Stimulated activated CD4-positive, alpha-beta T cell treated with anti-CD3 and anti-CD28 coated beads, Interleukin-12 subunit alpha, Interleukin-12 subunit beta, amount 100 ng/mL, for 4 hours (primary cell): ENCODE data around the gene ENTREP1.
"Not testable (repeated sequence)": the region's sequence is repeated elsewhere in the genome, so short reads cannot be mapped to it uniquely, and the experiment has no call there.

Experiments used
- DNase-seq: peaks from one replicate; pipeline ENCODE4 v3.0.0-alpha.2; 2020

The ENTREP1 gene

DNA sequence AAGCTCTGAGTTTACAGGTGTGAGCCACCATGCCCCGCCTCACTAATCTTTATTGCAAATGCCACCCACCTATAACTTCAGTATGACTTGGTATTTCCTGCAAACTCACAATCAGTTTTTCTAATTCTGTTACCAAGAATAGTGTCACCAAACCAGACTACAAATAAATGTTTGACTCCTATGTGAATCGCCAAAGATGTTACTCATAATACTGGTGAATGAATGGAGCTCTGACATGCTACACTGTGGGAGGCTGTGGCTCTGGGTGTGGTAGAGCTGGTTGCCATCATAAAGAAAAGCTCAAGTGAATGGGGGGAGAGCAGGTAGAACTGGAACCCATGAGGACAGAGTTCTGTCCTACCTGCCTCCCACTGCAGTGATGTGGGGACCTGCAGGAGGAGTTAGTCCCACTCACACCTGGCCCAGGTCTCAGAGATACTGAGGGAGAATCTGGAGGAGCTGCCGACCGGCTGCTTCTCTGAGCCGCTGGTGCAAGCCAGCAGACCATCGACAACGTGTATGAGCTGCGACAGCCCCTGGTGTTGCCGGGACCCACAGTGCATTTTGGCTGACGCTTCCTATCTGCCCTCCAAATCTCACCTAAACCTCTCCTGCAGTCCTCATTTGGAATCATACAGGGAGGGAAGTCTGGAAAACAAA lies 95.7 kb downstream of the ENTREP1 start:
- DNase-seq, result no peak

DNA sequence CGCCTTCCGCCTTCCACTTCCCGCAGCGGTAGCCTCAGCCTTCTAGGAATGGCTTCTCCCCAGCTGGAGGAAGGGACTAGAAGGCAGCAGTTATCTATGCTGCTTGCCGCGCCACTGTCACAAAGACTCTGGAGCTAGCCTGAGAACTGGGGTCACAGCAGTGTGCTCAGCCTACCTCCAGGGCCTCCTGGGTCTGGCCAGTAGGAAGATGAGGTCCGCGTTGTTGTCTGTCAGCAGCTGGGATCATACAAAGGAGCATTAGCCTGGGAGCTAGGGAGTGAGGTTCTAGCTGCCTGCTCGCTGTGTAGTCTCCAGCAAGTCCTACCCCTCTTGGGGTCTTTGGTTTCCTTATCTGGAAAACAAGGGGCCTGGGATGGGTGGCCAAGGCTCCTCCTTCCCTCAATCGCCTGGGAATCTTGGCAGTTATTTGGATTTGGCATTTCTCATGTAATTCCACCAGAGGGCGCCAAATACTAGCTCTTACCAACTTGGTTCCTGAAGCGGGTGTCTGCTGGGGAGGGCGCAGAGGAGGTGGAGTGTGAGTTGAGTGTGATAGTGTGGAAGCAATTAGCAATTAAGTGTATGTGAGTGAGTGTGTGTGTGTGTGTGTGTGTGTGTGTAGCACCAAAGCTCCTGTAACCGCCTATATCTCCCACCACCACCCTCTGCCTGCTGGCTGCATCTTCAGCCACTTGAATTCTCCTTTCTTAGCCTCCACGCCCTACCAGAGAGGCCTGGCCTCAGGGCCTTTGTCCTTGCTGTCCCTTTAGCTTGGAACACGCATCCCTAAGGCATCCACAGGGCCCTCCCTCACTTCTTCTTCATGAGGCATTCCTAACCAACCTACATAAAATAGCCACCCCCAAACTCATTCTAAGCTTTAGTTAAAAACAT lies 97.1 kb downstream of the ENTREP1 start:
- peak; percentile 17 for DNase-seq

DNA sequence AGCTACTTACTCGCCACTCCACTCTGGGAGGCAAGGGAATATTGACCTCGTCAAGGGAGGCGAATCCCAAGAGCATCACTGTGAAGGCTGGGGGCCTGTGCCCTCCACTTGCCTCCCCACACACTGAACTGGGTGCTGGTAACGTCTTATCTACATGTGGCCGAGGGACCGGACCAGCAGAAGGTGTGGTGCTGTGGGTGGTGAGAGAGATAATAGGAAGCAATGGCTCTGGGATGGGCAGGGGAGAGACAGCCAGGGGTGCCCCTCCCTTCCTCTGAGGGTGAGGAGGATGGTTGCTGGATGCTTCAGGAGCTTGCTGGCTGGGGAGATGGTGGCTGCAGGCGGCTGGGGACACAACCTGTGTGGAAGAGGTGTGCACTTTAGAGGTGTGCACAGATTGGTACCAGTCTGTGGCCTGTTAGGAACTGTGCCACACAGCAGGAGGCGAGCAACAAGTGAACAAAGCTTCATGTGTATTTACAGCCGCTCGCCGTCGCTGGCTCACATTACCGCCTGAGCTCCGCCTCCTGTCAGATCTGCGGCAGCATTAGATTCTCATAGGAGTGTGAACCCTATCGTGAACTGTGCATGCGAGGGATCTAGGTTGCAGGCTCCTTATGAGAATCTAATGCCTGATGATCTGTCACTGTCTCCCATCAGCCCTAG lies 100.3 kb downstream of the ENTREP1 start:
- DNase-seq, result no peak

DNA sequence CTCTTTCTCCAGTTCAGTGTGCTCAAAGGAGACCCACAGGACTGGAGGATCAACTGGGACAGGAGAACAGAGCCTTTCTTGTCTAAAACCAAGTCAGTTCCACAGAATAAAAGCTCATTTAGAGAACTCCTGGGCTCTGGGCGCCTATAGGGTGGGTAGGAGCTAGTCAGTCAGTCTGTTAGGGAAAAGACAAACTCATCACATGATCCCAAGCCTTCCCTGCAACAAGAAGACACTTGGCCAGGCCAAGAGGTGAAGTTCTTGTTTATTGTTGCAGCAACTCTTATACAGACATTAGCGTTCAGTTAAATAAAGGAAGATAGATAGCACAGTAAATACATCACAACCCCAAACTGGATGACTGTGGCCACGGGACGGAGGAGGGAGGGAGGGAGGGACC lies 102.3 kb downstream of the ENTREP1 start:
- no peak for DNase-seq

DNA sequence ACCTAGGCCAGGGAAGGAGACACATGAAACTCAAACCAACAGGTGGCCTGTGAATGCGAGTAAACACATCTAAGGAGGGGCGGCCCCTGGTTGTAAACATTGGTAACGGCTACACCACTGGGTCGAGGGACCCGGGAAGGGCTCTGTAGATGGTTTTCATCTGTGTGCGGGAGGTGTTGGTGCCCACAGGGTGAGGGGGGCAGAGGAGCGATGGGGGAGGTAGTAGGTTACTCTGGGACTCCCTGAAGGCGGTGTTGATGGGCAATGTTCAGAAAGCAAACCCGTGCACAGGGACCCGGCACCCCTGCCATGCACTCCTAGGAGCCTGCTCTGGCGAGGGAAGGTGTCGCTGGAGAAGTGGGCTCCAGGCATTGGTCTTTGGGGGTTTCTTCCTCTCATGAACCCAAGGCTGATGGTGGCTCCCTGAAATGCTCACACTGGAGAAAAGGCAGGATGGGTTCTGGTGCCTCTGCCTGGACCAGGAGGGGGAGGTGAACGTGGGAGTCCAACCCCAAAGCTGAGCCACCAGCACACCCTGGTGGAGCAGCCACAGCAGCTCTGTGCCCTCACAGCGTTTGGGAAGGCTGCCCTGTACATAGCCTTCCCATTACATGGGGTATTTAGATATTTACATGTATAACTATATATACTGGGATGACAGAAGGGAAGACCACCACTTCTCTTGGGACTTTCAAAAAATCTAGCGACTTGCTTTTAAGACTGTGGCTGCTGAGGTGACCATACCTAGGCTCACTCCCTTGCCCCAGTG lies 103.2 kb downstream of the ENTREP1 start:
- no peak for DNase-seq

DNA sequence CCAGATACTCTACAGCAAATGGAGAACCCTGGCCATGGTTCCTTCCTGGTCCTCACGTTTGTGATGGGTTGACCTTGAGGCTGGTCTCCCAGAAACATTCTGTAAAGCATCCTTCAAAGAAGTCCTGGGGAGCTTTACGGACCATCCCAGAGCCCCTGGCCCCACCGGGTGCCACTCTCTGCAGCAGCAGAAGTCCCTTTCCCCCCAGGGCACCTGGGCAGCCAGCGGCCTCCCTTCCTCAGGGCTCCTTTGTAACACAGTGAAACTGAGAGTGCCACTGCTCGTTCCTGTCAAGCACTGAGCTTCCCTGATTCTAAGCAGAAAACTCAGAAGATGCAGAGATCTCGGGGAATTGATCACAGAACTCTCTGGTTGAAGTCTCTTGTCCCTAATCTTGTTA lies 104.3 kb downstream of the ENTREP1 start:
- no peak for DNase-seq

DNA sequence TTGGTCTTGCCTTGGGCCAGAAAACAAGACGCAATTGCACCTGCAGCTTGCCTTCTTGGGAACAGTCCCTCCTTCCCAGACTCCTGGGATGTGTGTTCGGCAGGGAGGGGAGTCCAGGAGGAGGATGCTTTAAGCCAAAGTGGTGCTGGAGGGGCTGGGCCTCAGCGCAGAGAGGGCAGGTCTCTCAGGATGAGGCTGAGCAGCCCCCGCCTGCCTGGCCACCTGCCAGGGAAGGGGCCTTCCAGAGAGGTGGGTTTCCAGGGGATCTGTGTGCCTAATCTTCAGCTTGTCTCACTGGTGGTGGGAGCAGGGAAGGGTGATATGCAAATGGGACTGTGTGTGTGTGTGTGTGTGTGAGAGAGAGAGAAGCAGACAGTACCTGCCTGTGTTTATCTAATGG lies 105.2 kb downstream of the ENTREP1 start:
- no peak for DNase-seq

DNA sequence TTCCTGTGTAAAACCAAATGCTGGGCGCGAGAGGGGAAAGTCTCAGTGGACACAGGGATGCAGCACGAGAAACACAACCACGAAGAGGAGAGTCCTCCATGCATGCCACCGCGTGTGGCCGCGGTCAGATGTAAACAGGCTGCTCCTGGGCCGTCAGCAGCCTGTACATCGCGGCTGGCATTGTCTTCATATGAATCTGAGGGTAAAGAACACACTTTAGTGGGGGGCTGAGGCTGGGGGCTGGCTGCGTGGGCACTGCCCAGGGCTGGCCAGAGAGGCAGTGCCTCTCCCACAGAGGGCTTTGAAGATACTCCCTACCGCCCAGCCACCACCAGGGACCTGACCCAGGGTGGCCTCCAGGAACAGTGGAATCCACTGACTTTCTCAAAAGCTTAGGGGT lies 106.2 kb downstream of the ENTREP1 start:
- no peak for DNase-seq

DNA sequence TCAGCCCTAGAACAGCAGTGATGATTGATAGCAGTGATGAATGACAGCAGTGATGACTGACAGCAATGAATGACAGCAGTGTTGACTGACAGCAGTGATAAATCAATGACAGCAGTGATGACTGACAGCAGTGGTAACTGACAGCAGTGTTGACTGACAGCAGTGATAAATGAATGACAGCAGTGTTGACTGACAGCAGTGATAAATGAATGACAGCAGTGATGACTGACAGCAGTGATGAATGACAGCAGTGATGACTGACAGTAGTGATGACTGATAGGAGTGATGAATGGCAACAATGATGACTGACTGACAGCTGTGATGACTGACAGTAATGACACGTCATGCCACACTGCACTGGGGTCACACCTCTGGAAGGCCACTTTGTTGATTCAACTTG lies 106.8 kb downstream of the ENTREP1 start:
- no peak for DNase-seq

DNA sequence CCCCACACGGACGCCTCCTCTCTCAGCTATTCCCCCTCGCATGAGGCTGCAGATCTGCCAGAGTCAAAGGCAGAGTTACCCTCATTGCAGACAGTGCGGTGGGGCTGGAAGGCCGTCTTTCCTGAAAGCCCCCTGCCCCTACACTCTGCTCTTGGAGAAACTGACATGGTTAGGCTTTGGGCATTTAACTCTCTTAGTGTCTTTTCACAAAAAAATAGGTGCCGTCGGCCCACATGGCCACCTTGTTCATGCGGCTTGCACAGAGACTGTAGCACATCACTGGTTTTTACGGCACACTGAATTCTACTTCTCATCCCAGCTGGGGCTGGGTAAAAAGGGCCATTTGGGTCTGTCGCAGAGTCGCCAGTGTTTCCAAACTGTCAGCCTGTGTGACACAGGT lies 107.6 kb downstream of the ENTREP1 start:
- no peak for DNase-seq

DNA sequence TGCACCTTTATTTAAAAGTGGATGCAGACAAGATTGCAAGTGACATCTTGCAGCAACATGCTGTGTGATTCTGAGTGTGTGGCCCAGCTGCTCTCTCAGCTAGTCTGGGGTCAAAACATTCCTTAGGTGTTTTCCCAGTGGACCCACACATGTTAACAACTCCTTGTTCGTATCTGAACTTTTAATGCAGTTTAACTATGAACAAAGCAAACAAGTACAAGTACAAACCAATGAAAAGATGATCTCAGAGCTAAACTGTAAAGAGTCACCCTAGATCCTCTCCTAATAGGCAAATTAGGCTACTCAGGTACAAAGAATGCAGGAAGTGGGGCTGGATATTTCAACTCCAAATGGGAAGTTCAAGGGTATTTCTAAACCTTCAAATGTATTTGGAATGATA lies 108.4 kb downstream of the ENTREP1 start:
- DNase-seq, result no peak

DNA sequence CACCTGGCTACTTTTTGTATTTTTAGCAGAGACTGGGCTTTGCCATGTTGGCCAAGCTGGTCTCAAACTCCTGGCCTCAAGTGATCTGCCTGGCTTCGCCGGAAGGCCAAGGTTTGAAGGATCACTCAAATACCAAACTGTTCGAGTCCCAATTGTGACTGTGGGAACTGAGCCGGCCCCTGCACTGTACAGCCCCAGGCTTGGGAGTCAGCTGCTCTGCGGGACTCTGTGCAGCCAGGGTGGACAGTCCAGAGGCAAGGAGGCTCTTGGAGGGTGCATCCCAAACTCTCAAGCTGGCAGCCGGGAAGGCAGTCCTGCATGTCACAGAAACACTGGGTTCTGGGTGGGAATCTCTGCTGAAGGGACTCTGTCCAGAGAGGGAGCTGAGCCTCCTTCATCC lies 109.0 kb downstream of the ENTREP1 start:
- DNase-seq, result no peak

DNA sequence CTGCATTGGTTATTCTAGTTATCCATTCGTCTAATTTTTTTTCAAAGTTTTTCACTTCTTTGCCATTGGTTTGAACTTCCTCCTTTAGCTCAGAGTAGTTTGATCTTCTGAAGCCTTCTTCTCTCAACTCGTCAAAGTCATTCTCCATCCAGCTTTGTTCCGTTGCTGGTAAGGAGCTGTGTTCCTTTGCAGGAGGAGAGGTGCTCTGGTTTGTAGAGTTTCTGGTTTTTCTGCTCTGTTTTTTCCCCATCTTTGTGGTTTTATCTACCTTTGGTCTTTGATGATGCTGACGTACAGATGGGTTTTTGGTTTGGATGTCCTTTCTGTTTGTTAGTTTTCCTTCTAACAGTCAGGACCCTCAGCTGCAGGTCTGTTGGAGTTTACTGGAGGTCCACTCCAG lies 114.6 kb downstream of the ENTREP1 start:
- not testable (repeated sequence) for DNase-seq

DNA sequence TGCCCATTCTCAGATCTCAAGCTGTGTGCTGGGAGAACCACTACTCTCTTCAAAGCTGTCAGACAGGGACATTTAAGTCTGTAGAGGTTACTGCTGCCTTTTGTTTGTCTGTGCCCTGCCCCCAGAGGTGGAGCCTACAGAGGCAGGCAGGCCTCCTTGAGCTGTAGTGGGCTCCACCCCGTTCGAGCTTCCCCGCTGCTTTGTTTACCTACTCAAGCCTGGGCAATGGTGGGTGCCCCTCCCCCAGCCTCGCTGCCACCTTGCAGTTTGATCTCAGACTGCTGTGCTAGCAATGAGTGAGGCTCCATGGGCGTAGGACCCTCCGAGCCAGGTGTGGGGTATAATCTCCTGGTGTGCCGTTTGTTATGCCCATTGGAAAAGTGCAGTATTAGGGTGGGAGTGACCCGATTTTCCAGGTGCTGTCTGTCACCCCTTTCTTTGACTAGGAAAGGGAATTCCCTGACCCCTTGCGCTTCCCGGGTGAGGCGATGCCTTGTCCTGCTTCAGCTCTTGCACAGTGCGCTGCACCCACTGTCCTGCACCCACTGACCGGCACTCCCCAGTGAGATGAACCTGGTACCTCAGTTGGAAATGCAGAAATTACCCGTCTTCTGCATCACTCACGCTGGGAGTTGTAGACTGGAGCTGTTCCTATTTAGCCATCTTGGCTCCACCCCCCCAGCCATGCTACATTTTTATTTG lies 115.4 kb downstream of the ENTREP1 start:
- DNase-seq, result not testable (repeated sequence)
